Activated CD8-positive, alpha-beta memory T cell treated with anti-CD3 and anti-CD28 coated beads, Interleukin-2, amount 10 ng/mL, durations not matched to agents 7 days and 5 days (primary cell): ENCODE results near the gene HTRA3. TPM values are rescaled to one million over a fixed set of nuclear protein-coding genes. Genes with fewer than 3 reads are reported as not detected.

ENCODE experiments used
- ATAC-seq: fragments of 150-1000 bp; cut with Tn5 transposase; one replicate; pipeline ENCODE4 v1.10.0; 2021; ENCODE audit warnings: moderate library complexity
- CTCF ChIA-PET: fragments of 350-600 bp; sonication (Branson Sonifier 250); formaldehyde crosslinking; loops from one replicate; lab custom pipeline; 2021; ENCODE audit warnings: antibody characterized with exemption; lab: Charles Lee
- DNase-seq: peaks from one replicate; pipeline ENCODE4 v3.0.0-alpha.2; 2020
- H3K27ac Mint-ChIP-seq: one replicate; pipeline ENCODE4 v1.8.0; 2021; ENCODE audit warnings: mild to moderate bottlenecking, mixed read lengths
- H3K27me3 Mint-ChIP-seq: one replicate; pipeline ENCODE4 v1.8.0; 2021; ENCODE audit warnings: mixed read lengths
- H3K36me3 Mint-ChIP-seq: one replicate; pipeline ENCODE4 v1.8.0; 2021; ENCODE audit warnings: mild to moderate bottlenecking, mixed read lengths
- H3K4me1 Mint-ChIP-seq: one replicate; pipeline ENCODE4 v1.8.0; 2021; ENCODE audit warnings: mixed read lengths
- H3K4me3 Mint-ChIP-seq: one replicate; pipeline ENCODE4 v1.8.0; 2021; ENCODE audit warnings: mild to moderate bottlenecking, moderate library complexity, mixed read lengths
- H3K9me3 Mint-ChIP-seq: one replicate; pipeline ENCODE4 v1.8.0; 2022; ENCODE audit warnings: low read depth, mixed read lengths
- total RNA-seq, 2 experiments: library from RNA; stranded (reverse); gene quantifications; one replicate each; pipeline ENCODE4 v1.2.3, GENCODE V29; 2021

The HTRA3 gene
- total RNA-seq, 2 experiments from 2014 or later = not detected

DNA sequence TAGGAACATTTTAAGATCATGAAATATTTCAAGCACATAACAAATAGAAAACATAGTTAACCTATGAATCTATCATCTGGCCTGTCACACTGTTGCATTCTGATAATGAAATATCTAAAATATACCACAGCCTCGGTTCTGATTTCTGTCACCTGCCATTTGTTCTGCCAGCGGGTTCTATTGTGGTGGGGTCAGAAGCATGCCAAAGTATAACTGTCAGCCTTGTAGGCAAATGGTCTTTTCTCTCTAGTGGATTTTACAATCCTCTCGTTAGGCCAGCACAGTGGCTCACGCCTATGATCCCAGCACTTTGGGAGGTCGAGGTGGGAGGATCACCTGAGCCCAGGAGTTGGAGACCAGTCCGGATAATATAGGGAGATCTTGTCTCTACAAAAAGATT lies 47.9 kb downstream of the HTRA3 start:
- no peak for ATAC-seq
- Mint-ChIP-seq H3K9me3 (no peaks in the 10 kb centered on the region), H3K27me3 (peaks cover 8% of the 10 kb centered on the region), H3K4me1 (no peaks in the 10 kb centered on the region), H3K36me3 (no peaks in the 10 kb centered on the region), H3K4me3 (no peak overlapping the region), H3K27ac (no peak overlapping the region)
- CTCF ChIA-PET = interaction anchor here (0.6 kb wide), 1 partner anchor 1134 kb away, joined by 3 read pairs; no protein-coding TSS in a partner anchor
- peak; percentile 8 for DNase-seq

DNA sequence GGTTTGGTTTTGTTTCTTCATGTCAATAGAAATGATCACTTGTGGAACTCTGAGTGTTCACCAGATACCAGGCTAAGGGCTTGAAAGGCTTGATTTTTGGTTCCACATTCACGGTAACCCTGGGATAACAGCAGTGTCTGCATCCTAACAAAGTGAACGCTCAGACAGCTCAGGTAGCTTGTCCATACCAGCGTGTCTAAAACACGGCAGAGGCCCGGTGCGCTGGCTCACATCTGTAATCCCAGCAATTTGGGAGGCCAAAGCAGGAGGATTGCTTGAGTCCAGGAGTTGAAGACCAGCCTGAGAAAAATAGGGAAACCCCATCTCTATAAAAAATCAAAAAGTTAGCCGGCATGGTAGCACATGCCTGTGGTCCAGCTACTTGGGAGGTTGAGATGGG lies 49.0 kb downstream of the HTRA3 start:
- no peak for ATAC-seq
- peak; percentile 9 for DNase-seq
- H3K4me1 Mint-ChIP-seq = no peaks in the 10 kb centered on the region
- no peak overlapping the region for H3K4me3 Mint-ChIP-seq
- CTCF ChIA-PET = no interaction called here
- H3K27me3 Mint-ChIP-seq = peaks cover 8% of the 10 kb centered on the region
- H3K27ac Mint-ChIP-seq = no peak overlapping the region
- no peaks in the 10 kb centered on the region for H3K36me3 Mint-ChIP-seq
- no peaks in the 10 kb centered on the region for H3K9me3 Mint-ChIP-seq

DNA sequence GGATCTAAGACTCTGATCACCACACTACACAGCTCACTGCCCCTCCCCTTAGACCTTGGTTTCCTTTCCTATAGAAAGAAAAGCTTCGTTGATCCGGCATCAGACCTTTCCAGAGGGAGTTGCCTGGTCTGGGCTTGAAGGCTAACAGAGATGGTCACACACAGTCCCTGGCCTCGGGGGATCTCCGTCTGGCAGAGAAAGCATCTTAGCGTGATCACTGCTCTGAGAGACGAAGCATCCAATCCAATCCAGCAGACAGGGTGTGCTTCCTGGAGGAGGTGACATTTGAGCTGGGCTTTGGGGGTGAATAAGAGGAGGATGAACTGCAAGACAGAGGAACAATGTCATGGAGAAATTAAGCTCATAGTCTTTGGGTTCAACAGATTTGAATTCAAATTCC lies 49.5 kb downstream of the HTRA3 start:
- DNase-seq (peak; percentile 28), ATAC-seq (no peak)
- H3K27me3 Mint-ChIP-seq = peaks cover 4% of the 10 kb centered on the region
- H3K27ac Mint-ChIP-seq = no peak overlapping the region
- CTCF ChIA-PET = no interaction called here
- no peaks in the 10 kb centered on the region for H3K9me3 Mint-ChIP-seq
- no peaks in the 10 kb centered on the region for H3K4me1 Mint-ChIP-seq
- H3K36me3 Mint-ChIP-seq = no peaks in the 10 kb centered on the region
- no peak overlapping the region for H3K4me3 Mint-ChIP-seq

DNA sequence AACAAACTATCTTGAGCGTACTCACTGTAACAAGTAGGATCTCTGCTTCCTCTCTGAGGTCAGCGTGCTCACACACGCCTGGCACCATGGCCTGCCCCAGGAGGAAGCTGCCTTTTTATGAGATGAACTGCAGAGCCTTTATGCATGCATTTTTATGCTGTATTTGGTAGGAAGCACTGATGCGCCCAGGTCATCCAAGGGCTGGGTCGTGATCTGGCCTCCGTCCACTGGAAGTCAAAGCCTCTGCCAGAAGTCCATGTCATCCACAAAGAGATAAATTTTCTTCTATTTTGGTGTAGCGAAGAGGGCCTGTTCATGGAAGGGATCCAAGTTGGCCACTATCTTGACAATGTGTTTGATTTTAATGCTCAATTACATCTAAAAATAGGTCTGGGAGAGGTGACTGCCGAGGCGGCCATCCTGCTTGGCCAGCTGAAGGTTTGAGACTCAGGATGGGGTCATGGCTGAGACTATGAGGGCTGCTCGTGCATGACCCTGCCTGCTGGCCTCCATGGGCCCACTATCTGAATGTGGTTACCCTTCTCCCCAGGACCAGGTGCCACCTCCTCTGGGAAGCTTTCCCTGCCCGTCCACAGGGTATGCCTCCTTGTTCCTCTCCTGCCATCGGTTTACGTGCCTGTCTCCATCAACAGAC lies 50.3 kb downstream of the HTRA3 start:
- H3K4me3 Mint-ChIP-seq = no peak overlapping the region
- no peaks in the 10 kb centered on the region for H3K9me3 Mint-ChIP-seq
- DNase-seq (peak; percentile 21), ATAC-seq (no peak)
- CTCF ChIA-PET = no interaction called here
- H3K4me1 Mint-ChIP-seq = no peaks in the 10 kb centered on the region
- no peaks in the 10 kb centered on the region for H3K27me3 Mint-ChIP-seq
- H3K36me3 Mint-ChIP-seq = no peaks in the 10 kb centered on the region
- no peak overlapping the region for H3K27ac Mint-ChIP-seq

DNA sequence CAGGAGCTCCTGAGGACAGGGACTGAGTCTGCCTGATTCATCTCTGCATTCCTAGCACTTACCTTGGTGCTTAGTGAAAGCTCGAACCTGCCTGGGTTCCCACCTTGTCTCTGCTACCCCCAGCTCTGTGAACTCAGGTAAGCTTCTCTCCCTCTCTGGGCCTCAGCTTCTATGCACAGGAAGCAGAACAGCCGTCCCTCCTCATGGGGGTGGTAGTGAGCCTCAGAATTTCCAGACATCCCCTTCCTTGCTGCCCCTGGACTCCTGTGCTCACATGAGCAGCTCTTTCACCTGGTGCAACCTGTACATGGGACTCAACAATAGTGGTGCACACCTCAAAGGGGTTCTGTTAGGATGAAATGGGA lies 50.8 kb downstream of the HTRA3 start:
- Mint-ChIP-seq H3K27ac (no peak overlapping the region), H3K9me3 (no peaks in the 10 kb centered on the region), H3K27me3 (no peaks in the 10 kb centered on the region), H3K4me1 (no peaks in the 10 kb centered on the region), H3K36me3 (no peaks in the 10 kb centered on the region), H3K4me3 (no peak overlapping the region)
- CTCF ChIA-PET = no interaction called here
- ATAC-seq = no peak
- peak; percentile 25 for DNase-seq

DNA sequence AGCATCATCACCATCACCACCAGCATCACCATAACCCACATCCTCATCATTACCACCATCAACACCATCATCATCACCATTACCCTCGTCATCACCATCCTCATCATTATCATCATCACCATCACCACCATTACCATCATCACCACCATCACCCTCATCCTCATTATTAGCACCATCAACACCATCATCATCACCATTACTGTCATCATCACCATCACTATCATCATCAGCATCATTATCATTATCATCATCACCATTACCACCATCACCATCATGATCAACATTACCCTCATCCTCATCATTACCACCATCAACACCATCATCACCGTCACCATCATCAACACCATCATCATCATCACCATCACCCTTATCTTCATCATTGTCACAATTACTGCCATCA lies 51.7 kb downstream of the HTRA3 start:
- DNase-seq (no peak), ATAC-seq (no peak)
- Mint-ChIP-seq H3K4me1 (no peaks in the 10 kb centered on the region), H3K36me3 (no peaks in the 10 kb centered on the region), H3K4me3 (no peak overlapping the region), H3K9me3 (no peaks in the 10 kb centered on the region), H3K27ac (no peak overlapping the region), H3K27me3 (no peaks in the 10 kb centered on the region)
- CTCF ChIA-PET = no interaction called here

DNA sequence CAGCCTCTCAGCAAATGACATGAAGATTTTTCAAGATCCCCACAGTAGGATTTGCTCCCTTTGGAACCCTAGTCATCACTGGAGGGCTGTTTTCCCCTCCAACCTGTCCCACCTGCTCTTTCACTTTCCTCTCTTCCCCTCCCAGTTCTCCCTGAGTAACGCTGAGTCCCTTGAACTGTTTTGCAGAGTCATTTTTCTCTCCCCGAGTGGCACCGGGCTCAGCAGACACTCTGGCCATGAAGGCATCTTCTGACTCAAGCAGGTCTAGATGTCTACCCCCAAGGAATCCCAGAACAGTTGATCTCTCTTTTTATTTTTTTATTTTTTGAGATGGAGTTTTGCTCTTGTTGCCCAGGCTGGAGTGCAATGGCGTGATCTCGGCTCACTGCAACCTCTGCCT lies 52.2 kb downstream of the HTRA3 start:
- Mint-ChIP-seq H3K4me3 (no peak overlapping the region), H3K27ac (no peak overlapping the region), H3K4me1 (no peaks in the 10 kb centered on the region), H3K36me3 (no peaks in the 10 kb centered on the region), H3K27me3 (no peaks in the 10 kb centered on the region), H3K9me3 (no peaks in the 10 kb centered on the region)
- DNase-seq (peak; percentile 1), ATAC-seq (no peak)
- CTCF ChIA-PET = no interaction called here

DNA sequence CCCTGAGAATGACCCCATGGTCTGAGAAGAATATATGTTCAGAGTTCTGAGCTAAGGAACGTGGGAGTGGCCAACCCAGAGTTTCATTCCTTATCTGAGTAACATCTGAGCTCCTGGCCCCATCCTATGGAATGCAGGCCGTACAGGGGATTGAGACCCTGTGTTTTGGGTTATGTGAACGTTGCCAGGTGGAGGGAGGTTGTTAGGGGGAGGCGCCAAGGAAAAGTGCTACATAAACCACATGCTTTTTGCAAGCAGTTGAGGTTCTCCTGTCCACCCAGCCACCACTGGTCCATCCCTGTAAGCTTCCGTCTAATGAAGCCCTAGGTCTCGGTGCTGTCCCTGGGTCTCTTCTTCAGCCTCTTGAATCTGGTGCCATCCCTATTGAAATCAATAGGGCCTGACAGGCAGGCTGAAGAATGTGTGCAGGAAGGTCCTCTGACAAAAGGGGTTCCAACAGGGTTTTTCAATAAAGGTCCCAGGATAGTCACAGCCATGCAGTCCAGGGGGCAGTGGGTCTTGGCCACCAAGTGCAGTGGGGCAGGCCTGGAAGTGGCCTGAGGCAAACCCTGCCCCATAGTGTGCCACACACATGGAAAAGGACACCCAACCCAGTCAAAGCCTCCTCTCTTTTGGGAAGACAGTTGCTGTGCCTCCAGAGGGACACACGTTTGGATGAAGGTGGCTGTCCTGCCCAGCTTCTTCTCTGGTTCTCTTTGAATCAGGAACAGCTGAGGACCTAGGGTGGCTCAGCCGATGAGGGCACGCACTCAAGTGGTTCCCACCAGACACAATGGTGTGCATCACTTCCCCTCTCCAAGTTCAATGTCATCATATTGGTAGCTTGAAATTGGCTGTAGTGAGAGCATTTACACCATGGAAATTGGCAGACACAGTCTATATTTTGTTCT lies 53.5 kb downstream of the HTRA3 start:
- Mint-ChIP-seq H3K27me3 (no peaks in the 10 kb centered on the region), H3K36me3 (no peaks in the 10 kb centered on the region), H3K4me3 (no peak overlapping the region), H3K4me1 (no peaks in the 10 kb centered on the region), H3K27ac (no peak overlapping the region), H3K9me3 (no peaks in the 10 kb centered on the region)
- DNase-seq (peak; percentile 34), ATAC-seq (no peak)
- CTCF ChIA-PET = no interaction called here

DNA sequence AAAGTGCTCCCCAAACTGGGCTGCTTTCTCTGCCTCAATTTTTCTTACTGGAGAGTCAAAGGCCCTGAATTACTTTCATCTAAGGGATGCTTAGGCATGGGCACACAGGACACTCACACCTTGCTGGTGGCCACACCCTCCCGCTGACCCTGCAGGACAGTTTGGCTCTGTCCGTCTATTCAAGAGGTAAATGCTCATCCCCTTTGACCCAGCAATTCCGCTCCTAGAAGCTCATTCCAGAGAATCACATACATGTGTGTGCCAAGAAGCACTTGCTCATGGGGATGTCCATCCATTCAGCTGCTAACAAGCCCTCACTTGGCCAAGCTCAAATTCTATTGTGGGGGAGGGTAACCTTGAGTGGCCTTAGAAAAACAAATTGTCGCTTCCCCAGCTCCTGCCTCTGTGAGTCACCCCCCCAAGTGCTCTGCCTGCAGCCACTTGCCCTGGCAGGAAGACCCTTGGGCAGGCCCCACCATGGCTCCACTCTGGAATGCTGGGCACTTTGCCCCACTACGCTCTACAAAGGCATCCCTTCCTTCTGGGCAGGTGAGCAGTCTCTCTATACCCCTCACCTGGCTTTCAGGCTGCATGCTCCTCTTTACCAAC lies 54.5 kb downstream of the HTRA3 start:
- Mint-ChIP-seq H3K9me3 (no peaks in the 10 kb centered on the region), H3K27me3 (peaks cover 2% of the 10 kb centered on the region), H3K27ac (no peak overlapping the region), H3K4me1 (no peaks in the 10 kb centered on the region), H3K36me3 (no peaks in the 10 kb centered on the region), H3K4me3 (no peak overlapping the region)
- CTCF ChIA-PET = no interaction called here
- ATAC-seq (no peak), DNase-seq (no peak)

DNA sequence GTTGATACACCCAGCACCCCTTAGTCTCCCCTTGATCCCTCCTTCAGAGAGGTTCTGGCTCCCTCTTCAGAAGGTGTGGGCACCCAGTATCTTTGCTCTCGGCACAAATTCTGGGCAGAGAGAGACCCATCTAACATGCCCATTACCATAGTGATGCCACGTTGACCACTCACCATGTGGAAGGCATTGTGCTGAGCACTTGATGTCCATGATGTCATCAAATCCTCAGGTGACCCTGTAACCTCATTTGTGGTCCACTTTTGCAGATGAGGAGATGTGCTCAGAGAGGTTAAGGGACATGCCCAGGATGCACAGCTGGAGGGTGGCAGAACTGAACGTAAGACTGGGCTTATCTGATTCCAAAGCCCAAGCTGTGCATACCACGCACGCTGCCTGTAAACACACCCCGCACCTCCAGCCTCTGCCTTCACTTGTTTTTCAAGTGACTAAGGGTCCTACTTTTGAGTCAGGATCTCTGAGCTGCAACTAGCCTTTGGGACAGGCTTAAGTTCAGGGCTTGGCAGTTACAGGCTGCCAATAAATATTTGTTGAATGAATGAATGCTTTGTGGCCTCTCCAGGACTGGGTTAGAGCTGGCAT lies 55.2 kb downstream of the HTRA3 start:
- Mint-ChIP-seq H3K27me3 (peaks cover 2% of the 10 kb centered on the region), H3K27ac (no peak overlapping the region), H3K4me3 (no peak overlapping the region), H3K9me3 (no peaks in the 10 kb centered on the region), H3K4me1 (no peaks in the 10 kb centered on the region), H3K36me3 (no peaks in the 10 kb centered on the region)
- CTCF ChIA-PET = no interaction called here
- ATAC-seq = no peak
- no peak for DNase-seq

DNA sequence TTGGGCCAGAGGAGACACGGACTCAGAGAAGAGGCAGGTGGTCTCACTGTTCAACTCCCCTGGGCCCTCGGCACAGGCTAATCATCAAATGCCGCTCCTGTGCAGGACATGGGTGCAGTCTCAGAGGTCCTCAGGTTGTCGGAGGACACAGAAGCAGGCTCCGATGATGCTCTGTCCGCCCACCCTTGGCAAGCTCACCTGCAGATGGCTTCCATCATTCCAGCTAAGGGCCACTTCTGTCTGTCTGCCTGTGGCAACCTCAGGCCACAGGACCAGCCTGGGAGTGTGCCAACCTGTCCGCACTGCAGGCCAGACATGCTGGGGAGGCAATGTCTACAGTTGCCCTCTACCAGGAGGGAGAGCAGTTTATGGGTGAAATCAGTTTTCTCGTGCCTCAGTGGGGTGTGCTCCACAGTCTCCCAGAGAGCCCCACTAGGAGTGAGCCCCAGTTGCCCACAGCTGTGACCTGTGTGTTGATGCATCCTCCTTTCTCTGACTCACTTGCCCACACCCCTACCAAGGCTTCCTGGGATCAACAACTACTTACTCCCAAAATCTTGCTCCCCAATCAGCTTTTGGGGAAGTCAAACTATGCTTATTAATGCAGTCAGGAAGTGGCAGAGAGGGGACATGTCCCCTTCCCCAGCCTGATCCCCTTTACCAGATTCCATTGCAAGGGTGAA lies 55.9 kb downstream of the HTRA3 start:
- H3K27ac Mint-ChIP-seq = no peak overlapping the region

DNA sequence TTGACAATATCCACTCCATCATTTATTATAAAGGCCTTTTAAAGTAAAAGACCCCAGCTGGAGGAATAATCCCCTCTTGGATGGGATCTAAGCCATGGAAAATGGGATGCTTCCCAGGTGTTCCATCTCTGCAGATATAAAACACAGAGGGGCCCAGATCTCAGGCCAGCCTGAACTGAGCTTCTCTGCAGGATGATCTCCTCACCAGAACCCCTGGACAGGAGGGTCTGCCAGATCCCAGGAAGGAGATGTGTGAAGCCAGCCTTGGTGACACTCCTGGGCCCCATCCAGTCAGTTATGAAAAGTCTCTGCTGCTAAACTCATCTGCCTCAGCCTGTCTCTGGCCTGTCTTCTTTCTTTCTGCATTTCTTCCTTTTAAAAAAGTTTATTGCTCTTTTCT lies 56.7 kb downstream of the HTRA3 start:
- Mint-ChIP-seq H3K4me3 (no peak overlapping the region), H3K27me3 (peaks cover 2% of the 10 kb centered on the region), H3K9me3 (no peaks in the 10 kb centered on the region), H3K27ac (no peak overlapping the region), H3K4me1 (no peaks in the 10 kb centered on the region), H3K36me3 (no peaks in the 10 kb centered on the region)
- CTCF ChIA-PET = no interaction called here
- ATAC-seq (no peak), DNase-seq (no peak)

More for the DNA sequence above, 55.9 kb downstream of the HTRA3 start:
- Mint-ChIP-seq H3K4me3 (no peak overlapping the region), H3K9me3 (no peaks in the 10 kb centered on the region), H3K4me1 (no peaks in the 10 kb centered on the region), H3K27me3 (peaks cover 2% of the 10 kb centered on the region), H3K36me3 (no peaks in the 10 kb centered on the region)
- no peak for ATAC-seq
- CTCF ChIA-PET = no interaction called here
- DNase-seq = no peak

DNA sequence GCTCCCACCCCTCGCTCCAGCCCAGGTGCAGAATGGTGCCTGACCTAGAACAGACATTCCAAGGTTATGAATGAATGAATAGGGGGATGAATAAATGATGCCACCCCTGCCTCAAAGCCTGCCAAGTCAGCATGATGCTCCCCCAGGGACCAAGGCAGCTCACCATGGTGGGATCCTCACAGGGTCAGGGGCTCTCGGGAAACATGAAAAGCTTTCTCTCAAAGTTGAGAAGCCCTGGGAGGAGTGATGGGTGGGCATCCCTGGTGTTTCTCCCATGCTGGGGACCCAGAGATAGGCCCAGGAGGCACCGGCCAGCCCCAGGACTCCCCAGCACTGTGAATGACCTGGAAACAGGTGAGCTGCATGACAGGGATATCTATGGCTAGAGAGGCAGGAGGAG lies 58.9 kb downstream of the HTRA3 start:
- Mint-ChIP-seq H3K9me3 (no peaks in the 10 kb centered on the region), H3K4me3 (no peak overlapping the region), H3K27ac (no peak overlapping the region), H3K36me3 (no peaks in the 10 kb centered on the region), H3K4me1 (no peaks in the 10 kb centered on the region), H3K27me3 (peaks cover 2% of the 10 kb centered on the region)
- ATAC-seq (no peak), DNase-seq (no peak)
- CTCF ChIA-PET = no interaction called here
